Measurements from ENCODE around the gene DENND4A. TPM values are rescaled to one million over a fixed set of nuclear protein-coding genes. Genes with fewer than 3 reads are reported as not detected.

The DENND4A gene
- total RNA-seq, 1 experiment from 2014 or later, result 13.2 TPM

- intact Hi-C loops (cut with micrococcal nuclease; ENCODE audit: unreplicated experiment), result no loop called here
- Histone ChIP-seq H3K27me3 (replicated peaks; ENCODE audit: insufficient read depth, low read depth, low read length, poor library complexity) (no peaks in the 10 kb centered on the region), H3K4me3 (ENCODE audit: low read depth, low read length, poor library complexity, severe bottlenecking) (no peak overlapping the region), H3K9me3 (ENCODE audit: low read depth, low read length, poor library complexity, severe bottlenecking) (no peaks in the 10 kb centered on the region), H3K36me3 (ENCODE audit: insufficient read depth, low read length, poor library complexity, severe bottlenecking) (peaks cover 5% of the 10 kb centered on the region), H3K4me1 (ENCODE audit: insufficient read depth, low read length, poor library complexity, severe bottlenecking) (no peaks in the 10 kb centered on the region), H3K27ac (ENCODE audit: low read depth, low read length, poor library complexity, severe bottlenecking) (no peak overlapping the region)
- DNase-seq (ENCODE audit: low spot score), result no peak
- TF ChIP-seq CTCF (conservative IDR thresholded peaks at IDR 0.05; ENCODE audit: low read depth, low read length) (no peak), EZH2 (IDR thresholded peaks at IDR 0.05; ENCODE audit: borderline replicate concordance, low read depth, low read length, poor library complexity, severe bottlenecking) (no peak)
- POLR2A ChIA-PET (ENCODE audit: low non-redundant PET), result no interaction called here
- CTCF ChIA-PET, result no interaction called here
- no TSS peak for BruUV-seq (replicated peaks)
These were observed 125.8 kb downstream of the DENND4A start for GRCh38 chr15:65666257-65666656.

GRCh38 chr15:65663521-65663920 is 128.6 kb downstream of the DENND4A start:
- DNase-seq (ENCODE audit: low spot score), result no peak
- Histone ChIP-seq H3K36me3 (ENCODE audit: insufficient read depth, low read length, poor library complexity, severe bottlenecking) (peaks cover 5% of the 10 kb centered on the region), H3K27ac (ENCODE audit: low read depth, low read length, poor library complexity, severe bottlenecking) (no peak overlapping the region), H3K27me3 (replicated peaks; ENCODE audit: insufficient read depth, low read depth, low read length, poor library complexity) (no peaks in the 10 kb centered on the region), H3K4me1 (ENCODE audit: insufficient read depth, low read length, poor library complexity, severe bottlenecking) (no peaks in the 10 kb centered on the region), H3K4me3 (ENCODE audit: low read depth, low read length, poor library complexity, severe bottlenecking) (no peak overlapping the region), H3K9me3 (ENCODE audit: low read depth, low read length, poor library complexity, severe bottlenecking) (no peaks in the 10 kb centered on the region)
- intact Hi-C loops (cut with micrococcal nuclease; ENCODE audit: unreplicated experiment), result no loop called here
- BruUV-seq (replicated peaks), result no TSS peak
- CTCF ChIA-PET, result interaction anchor here (0.7 kb wide), 1 partner anchor 54 kb away, joined by 3 read pairs; no protein-coding TSS in a partner anchor
- TF ChIP-seq EZH2 (IDR thresholded peaks at IDR 0.05; ENCODE audit: borderline replicate concordance, low read depth, low read length, poor library complexity, severe bottlenecking) (no peak), CTCF (conservative IDR thresholded peaks at IDR 0.05; ENCODE audit: low read depth, low read length) (no peak)
- POLR2A ChIA-PET (ENCODE audit: low non-redundant PET), result no interaction called here

- no peak overlapping the region for H3K27ac ChIP-seq (ENCODE audit: low read depth, low read length, poor library complexity, severe bottlenecking)
- no TSS peak for BruUV-seq (replicated peaks)
- no peaks in the 10 kb centered on the region for H3K27me3 ChIP-seq (replicated peaks; ENCODE audit: insufficient read depth, low read depth, low read length, poor library complexity)
- CTCF ChIA-PET, result no interaction called here
- H3K4me1 ChIP-seq (ENCODE audit: insufficient read depth, low read length, poor library complexity, severe bottlenecking), result no peaks in the 10 kb centered on the region
- intact Hi-C loops (cut with micrococcal nuclease; ENCODE audit: unreplicated experiment), result no loop called here
- TF ChIP-seq EZH2 (IDR thresholded peaks at IDR 0.05; ENCODE audit: borderline replicate concordance, low read depth, low read length, poor library complexity, severe bottlenecking), result no peak
- no peak for TF ChIP-seq CTCF (conservative IDR thresholded peaks at IDR 0.05; ENCODE audit: low read depth, low read length)
- no peaks in the 10 kb centered on the region for H3K9me3 ChIP-seq (ENCODE audit: low read depth, low read length, poor library complexity, severe bottlenecking)
- no peak overlapping the region for H3K4me3 ChIP-seq (ENCODE audit: low read depth, low read length, poor library complexity, severe bottlenecking)
- H3K36me3 ChIP-seq (ENCODE audit: insufficient read depth, low read length, poor library complexity, severe bottlenecking), result peaks cover 5% of the 10 kb centered on the region
- POLR2A ChIA-PET (ENCODE audit: low non-redundant PET), result no interaction called here
- DNase-seq (ENCODE audit: low spot score), result no peak
These were observed 131.2 kb downstream of the DENND4A start for GRCh38 chr15:65660927-65661326.

Data from A673 (cell line).